ENCODE results near the gene PLEKHH1. TPM values are rescaled to one million over a fixed set of nuclear protein-coding genes. Genes with fewer than 3 reads are reported as not detected.
A peak's percentile ranks its signal among the peaks of the same experiment; 100 is the strongest.
"Not testable (repeated sequence)": the region's sequence is repeated elsewhere in the genome, so short reads cannot be mapped to it uniquely, and the experiment has no call there.

PLEKHH1 gene
- total RNA-seq, 1 experiment from 2014 or later = 16.5 TPM

DNA sequence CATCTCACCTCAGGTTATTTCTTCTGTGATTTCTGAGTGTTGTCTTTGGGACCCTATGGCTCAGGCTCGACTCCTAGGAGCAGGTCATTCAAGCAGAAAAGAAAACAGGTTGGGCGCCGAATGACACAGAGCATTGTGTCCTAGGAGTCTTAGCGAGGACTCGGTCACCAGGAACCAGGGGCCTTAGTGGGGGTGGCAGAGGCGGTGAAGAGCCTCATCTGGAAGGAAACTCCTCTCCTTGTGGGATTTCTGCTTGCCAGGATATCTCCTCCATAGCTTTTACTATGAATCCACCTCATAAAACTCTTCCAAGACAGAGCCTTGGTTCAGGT, 630 bp downstream of the PLEKHH1 start:
- Histone ChIP-seq H3K36me3 (replicated peaks; ENCODE audit: control insufficient read depth, insufficient read depth, low read length) (no peaks in the 10 kb centered on the region), H3K27me3 (ENCODE audit: control insufficient read depth, insufficient read depth, low read length) (peaks cover 8% of the 10 kb centered on the region; the same call in 1 of the 2 replicates), H3K4me3 (ENCODE audit: insufficient read depth, low read depth, low read length) (peak overlapping the region; percentile 77)
- no peak for DNase-seq

GRCh38 chr14:67536087-67536486, 3.0 kb downstream of the PLEKHH1 start:
- H3K4me3 ChIP-seq (ENCODE audit: insufficient read depth, low read depth, low read length) = no peak overlapping the region
- no peaks in the 10 kb centered on the region for H3K36me3 ChIP-seq (replicated peaks; ENCODE audit: control insufficient read depth, insufficient read depth, low read length)
- DNase-seq = no peak
- H3K27me3 ChIP-seq (ENCODE audit: control insufficient read depth, insufficient read depth, low read length) = peaks cover 8% of the 10 kb centered on the region; the same call in 1 of the 2 replicates

- DNase-seq = no peak
- H3K36me3 ChIP-seq (replicated peaks; ENCODE audit: control insufficient read depth, insufficient read depth, low read length) = no peaks in the 10 kb centered on the region
Measured at GRCh38 chr14:67537736-67538135, 4.6 kb downstream of the PLEKHH1 start.

DNA sequence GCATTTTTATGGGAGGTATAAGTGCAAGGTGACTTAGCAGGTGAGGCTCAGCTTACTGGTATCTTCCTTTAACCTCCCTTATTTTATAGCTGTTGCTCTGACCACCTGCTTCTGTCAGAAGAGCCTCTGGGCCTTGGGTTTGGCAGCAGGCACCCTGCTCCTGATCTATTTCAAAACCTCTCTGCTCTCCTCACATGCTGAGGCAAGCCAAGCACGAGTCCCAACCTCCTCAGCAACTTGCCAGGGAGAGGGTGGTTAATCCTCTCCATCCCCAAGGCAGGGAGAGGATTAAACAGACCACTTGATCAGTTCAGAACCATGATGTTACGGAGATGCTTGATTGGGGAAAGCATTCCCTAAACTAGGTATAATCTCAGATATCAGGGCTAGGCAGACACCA, 5.4 kb downstream of the PLEKHH1 start:
- Histone ChIP-seq H3K27me3 (ENCODE audit: control insufficient read depth, insufficient read depth, low read length) (peaks cover 3% of the 10 kb centered on the region; the same call in 1 of the 2 replicates), H3K4me3 (ENCODE audit: insufficient read depth, low read depth, low read length) (no peak overlapping the region), H3K36me3 (replicated peaks; ENCODE audit: control insufficient read depth, insufficient read depth, low read length) (no peaks in the 10 kb centered on the region)
- no peak for DNase-seq

More at GRCh38 chr14:67537736-67538135, 4.6 kb downstream of the PLEKHH1 start:
- Histone ChIP-seq H3K4me3 (ENCODE audit: insufficient read depth, low read depth, low read length) (no peak overlapping the region), H3K27me3 (ENCODE audit: control insufficient read depth, insufficient read depth, low read length) (peaks cover 3% of the 10 kb centered on the region; the same call in 1 of the 2 replicates)

DNA sequence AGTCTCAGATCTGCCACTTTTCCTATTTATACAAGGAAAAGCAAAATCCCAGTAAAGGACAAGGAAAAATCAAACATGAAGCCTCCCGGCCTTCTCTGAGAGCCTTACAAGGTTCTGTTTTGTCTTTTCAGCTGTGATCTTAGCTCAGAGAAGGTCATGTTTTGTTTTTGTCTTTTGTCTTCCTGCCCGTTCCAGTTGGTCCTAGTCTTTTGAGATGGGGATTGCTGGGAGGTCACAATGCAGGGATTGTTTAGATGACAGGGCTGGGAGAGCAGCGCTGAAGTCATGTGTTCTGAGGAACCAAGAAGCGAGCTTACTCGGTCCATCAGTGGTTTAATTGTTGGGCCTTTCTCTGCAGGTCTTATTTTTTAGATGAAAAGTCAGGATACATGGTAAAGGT, 6.0 kb downstream of the PLEKHH1 start:
- H3K36me3 ChIP-seq (replicated peaks; ENCODE audit: control insufficient read depth, insufficient read depth, low read length) = no peaks in the 10 kb centered on the region; the same call in 1 of the 2 replicates
- no peaks in the 10 kb centered on the region for H3K27me3 ChIP-seq (ENCODE audit: control insufficient read depth, insufficient read depth, low read length)
- no peak for DNase-seq
- no peak overlapping the region for H3K4me3 ChIP-seq (ENCODE audit: insufficient read depth, low read depth, low read length)

DNA sequence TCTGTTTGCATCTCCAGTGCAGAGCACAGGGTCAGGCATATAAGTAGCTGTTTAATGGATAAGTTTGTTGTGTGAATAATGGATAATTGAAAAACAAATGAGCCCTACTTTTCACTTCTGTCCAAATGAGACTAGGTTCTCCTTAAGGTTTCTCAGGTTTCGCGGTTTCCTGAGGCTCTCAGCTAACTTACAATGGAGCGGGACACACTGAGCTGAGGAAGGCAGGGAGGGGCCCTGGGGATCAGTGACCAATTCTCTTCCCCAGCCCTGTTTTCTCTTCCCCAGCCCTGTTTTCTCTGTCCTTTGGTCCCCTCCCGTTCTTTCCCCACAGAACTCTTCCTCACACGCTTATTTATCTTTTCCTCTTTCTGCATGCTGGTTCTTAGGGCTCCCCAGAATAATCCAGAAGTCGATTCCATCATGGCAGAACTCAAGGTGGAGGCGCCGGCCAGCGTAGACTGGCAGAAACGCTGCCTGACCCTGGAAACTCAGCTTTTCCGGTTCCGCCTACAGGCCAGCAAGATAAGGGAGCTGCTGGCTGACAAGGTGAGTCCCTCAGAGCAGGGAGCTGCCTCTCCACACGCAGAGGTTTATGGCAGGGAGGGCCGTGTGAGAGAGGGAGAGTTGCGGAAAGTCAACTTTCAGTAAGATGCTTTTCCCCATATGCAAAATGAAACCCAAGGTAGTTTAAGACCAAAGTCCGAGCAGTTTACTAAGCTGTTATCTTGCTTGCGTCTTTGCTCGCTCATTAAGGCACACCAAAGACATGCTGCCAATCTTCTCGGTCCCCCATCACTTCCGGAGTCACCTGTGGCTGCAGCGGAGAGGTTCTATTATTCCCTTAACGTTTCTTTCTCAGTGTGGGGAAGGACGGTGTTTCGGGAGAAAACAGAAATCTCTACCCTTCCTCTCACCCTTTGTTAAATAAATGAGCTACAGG, 8.6 kb downstream of the PLEKHH1 start:
- Histone ChIP-seq H3K27me3 (ENCODE audit: control insufficient read depth, insufficient read depth, low read length) (no peaks in the 10 kb centered on the region), H3K4me3 (ENCODE audit: insufficient read depth, low read depth, low read length) (peak overlapping the region; percentile 28), H3K36me3 (replicated peaks; ENCODE audit: control insufficient read depth, insufficient read depth, low read length) (no peaks in the 10 kb centered on the region; the same call in 1 of the 2 replicates)
- DNase-seq = peak; percentile 67

- H3K4me3 ChIP-seq (ENCODE audit: insufficient read depth, low read depth, low read length); DNase-seq; H3K36me3 ChIP-seq (replicated peaks; ENCODE audit: control insufficient read depth, insufficient read depth, low read length); H3K27me3 ChIP-seq (ENCODE audit: control insufficient read depth, insufficient read depth, low read length): not testable (repeated sequence)
Measured at GRCh38 chr14:67542620-67543019, 9.5 kb downstream of the PLEKHH1 start.

DNA sequence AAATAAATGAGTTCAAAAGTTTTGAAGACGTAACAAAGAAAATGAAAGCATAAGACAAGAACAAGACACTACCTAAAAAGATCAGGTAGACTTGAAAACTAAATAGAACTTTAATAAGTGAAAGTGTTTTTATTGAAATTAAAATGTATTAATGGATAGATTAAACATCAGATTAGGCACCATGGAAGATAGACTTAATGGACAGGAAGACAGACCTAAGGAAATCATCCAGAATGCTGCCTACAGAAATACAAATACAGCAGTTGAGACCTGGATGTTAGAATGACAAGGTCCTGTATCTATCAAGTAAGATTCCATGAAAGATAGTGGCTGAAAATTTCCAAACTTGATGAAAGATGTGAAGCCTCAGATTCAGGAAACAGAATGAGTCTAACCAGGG, 11.5 kb downstream of the PLEKHH1 start:
- DNase-seq = no peak
- H3K4me3 ChIP-seq (ENCODE audit: insufficient read depth, low read depth, low read length) = no peak overlapping the region
- no peaks in the 10 kb centered on the region for H3K27me3 ChIP-seq (ENCODE audit: control insufficient read depth, insufficient read depth, low read length)
- no peaks in the 10 kb centered on the region; the same call in 1 of the 2 replicates for H3K36me3 ChIP-seq (replicated peaks; ENCODE audit: control insufficient read depth, insufficient read depth, low read length)

- DNase-seq = no peak
- no peak overlapping the region for H3K4me3 ChIP-seq (ENCODE audit: insufficient read depth, low read depth, low read length)
- H3K27me3 ChIP-seq (ENCODE audit: control insufficient read depth, insufficient read depth, low read length) = no peaks in the 10 kb centered on the region
- H3K36me3 ChIP-seq (replicated peaks; ENCODE audit: control insufficient read depth, insufficient read depth, low read length) = no peaks in the 10 kb centered on the region; the same call in 1 of the 2 replicates
Measured at GRCh38 chr14:67547224-67547780, 14.2 kb downstream of the PLEKHH1 start.

GRCh38 chr14:67549734-67550133, 16.6 kb downstream of the PLEKHH1 start:
- H3K27me3 ChIP-seq (ENCODE audit: control insufficient read depth, insufficient read depth, low read length) = no peaks in the 10 kb centered on the region
- DNase-seq = no peak
- no peak overlapping the region for H3K4me3 ChIP-seq (ENCODE audit: insufficient read depth, low read depth, low read length)
- no peaks in the 10 kb centered on the region for H3K36me3 ChIP-seq (replicated peaks; ENCODE audit: control insufficient read depth, insufficient read depth, low read length)

DNA sequence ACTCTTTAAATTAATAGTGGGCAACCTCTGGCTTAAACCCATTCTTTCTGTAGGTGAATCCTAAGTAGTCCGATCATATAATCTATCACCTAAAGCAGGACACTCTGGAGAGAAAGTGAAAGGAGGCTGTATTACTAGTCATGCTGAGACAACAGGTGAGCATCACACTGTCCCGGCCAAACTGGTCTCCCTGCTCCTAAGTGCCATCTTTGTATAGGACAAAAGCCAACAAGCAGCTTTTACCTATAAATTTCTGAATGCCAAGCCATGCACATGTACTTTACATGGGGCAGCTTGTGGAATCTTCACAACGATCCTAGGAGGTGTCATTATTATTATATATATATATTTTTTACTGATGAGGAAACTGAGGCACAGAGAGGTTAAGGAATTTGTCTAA, 18.0 kb downstream of the PLEKHH1 start:
- H3K27me3 ChIP-seq (ENCODE audit: control insufficient read depth, insufficient read depth, low read length) = no peaks in the 10 kb centered on the region
- H3K4me3 ChIP-seq (ENCODE audit: insufficient read depth, low read depth, low read length) = no peak overlapping the region
- H3K36me3 ChIP-seq (replicated peaks; ENCODE audit: control insufficient read depth, insufficient read depth, low read length) = no peaks in the 10 kb centered on the region
- DNase-seq = no peak

- H3K27me3 ChIP-seq (ENCODE audit: control insufficient read depth, insufficient read depth, low read length) = no peaks in the 10 kb centered on the region
- no peaks in the 10 kb centered on the region for H3K36me3 ChIP-seq (replicated peaks; ENCODE audit: control insufficient read depth, insufficient read depth, low read length)
- no peak for DNase-seq
- no peak overlapping the region for H3K4me3 ChIP-seq (ENCODE audit: insufficient read depth, low read depth, low read length)
Measured at GRCh38 chr14:67551940-67552339, 18.9 kb downstream of the PLEKHH1 start.

- no peak for DNase-seq
- H3K4me3 ChIP-seq (ENCODE audit: insufficient read depth, low read depth, low read length) = no peak overlapping the region
- no peaks in the 10 kb centered on the region; the same call in 1 of the 2 replicates for H3K36me3 ChIP-seq (replicated peaks; ENCODE audit: control insufficient read depth, insufficient read depth, low read length)
- H3K27me3 ChIP-seq (ENCODE audit: control insufficient read depth, insufficient read depth, low read length) = no peaks in the 10 kb centered on the region
Measured at GRCh38 chr14:67553547-67553946, 20.5 kb downstream of the PLEKHH1 start.

- no peaks in the 10 kb centered on the region for H3K27me3 ChIP-seq (ENCODE audit: control insufficient read depth, insufficient read depth, low read length)
- no peaks in the 10 kb centered on the region; the same call in 1 of the 2 replicates for H3K36me3 ChIP-seq (replicated peaks; ENCODE audit: control insufficient read depth, insufficient read depth, low read length)
- no peak overlapping the region for H3K4me3 ChIP-seq (ENCODE audit: insufficient read depth, low read depth, low read length)
- no peak for DNase-seq
Measured at GRCh38 chr14:67554341-67554740, 21.3 kb downstream of the PLEKHH1 start.

- H3K36me3 ChIP-seq (replicated peaks; ENCODE audit: control insufficient read depth, insufficient read depth, low read length) = no peaks in the 10 kb centered on the region; the same call in none of the 2 replicates
- no peak overlapping the region for H3K4me3 ChIP-seq (ENCODE audit: insufficient read depth, low read depth, low read length)
- DNase-seq = no peak
- H3K27me3 ChIP-seq (ENCODE audit: control insufficient read depth, insufficient read depth, low read length) = no peaks in the 10 kb centered on the region
Measured at GRCh38 chr14:67555518-67556090, 22.5 kb downstream of the PLEKHH1 start.
